Testis (tissue), 3 donors: ENCODE results near the gene EHMT1. TPM values are rescaled to one million over a fixed set of nuclear protein-coding genes. Genes with fewer than 3 reads are reported as not detected.

ENCODE experiments used
- DNase-seq: peaks from one replicate; pipeline ENCODE4 v3.0.0-alpha.2; 2019
- H3K27ac ChIP-seq, 2 donors: fragments of 200-600 bp; sonication (generic); one replicate each; pipeline ENCODE4 v1.5.1; 2019
- H3K27me3 ChIP-seq: fragments of 200-600 bp; sonication (generic); one replicate; pipeline ENCODE4 v1.5.1; 2019
- H3K36me3 ChIP-seq: fragments of 200-600 bp; sonication (generic); one replicate; pipeline ENCODE4 v1.5.1; 2017; ENCODE audit warnings: low read depth; ENCODE audit errors: missing control alignments
- H3K4me1 ChIP-seq: fragments of 200-600 bp; sonication (generic); one replicate; pipeline ENCODE4 v1.5.1; 2019
- H3K4me3 ChIP-seq, 2 donors: fragments of 200-600 bp; sonication (generic); one replicate each; pipeline ENCODE4 v1.5.1; 2017 to 2019
- H3K9me3 ChIP-seq: fragments of 200-600 bp; sonication (generic); one replicate; pipeline ENCODE4 v1.5.1; 2017
- POLR2A ChIP-seq: fragments of 450-650 bp; IDR thresholded peaks from one replicate; pipeline ENCODE4 v1.6.1; 2017; ENCODE audit warnings: antibody characterized with exemption, mild to moderate bottlenecking, moderate library complexity
- WGBS, 2 donors: methylation state at CpG; one replicate each; pipeline ENCODE4 v1.1.5; 2018; 5-methylcytosine and 5-hydroxymethylcytosine counted together
- intact Hi-C: fragments of 100-400 bp; cut with DNase I; formaldehyde crosslinking; loops from one replicate; pipeline ENCODE4 v1.15.1; 2023; ENCODE audit warnings: low total_unique reads
- polyA plus RNA-seq: library from polyadenylated mRNA; stranded (reverse); fragments of 350-450 nt; fragmentation: Illumina TruSeq; extraction: RNeasy Lipid Tissue Mini Kit (QIAGEN cat#74804); gene quantifications from one replicate; pipeline ENCODE4 v1.2.3, GENCODE V29; 2014; ENCODE audit warnings: low read depth, low replicate concordance; ENCODE audit not compliant: insufficient read depth
- total RNA-seq, 2 donors: library from RNA; depleted of rRNA; stranded (reverse); fragments of >200 nt; gene quantifications; one replicate each; pipeline ENCODE4 v1.2.3, GENCODE V29; 2016
- TF ChIP-seq, protein P1 (sequence below), 3 experiments: fragments of 450-650 bp in 2 of 3; fragments of 200-600 bp in 1 of 3; sonication (generic) in 1 of 3; IDR thresholded peaks; one replicate each; pipeline ENCODE4 v1.5.1; 2016 to 2019; ENCODE audit warnings: antibody characterized with exemption in 3 of 3, mild to moderate bottlenecking in 2 of 3, moderate library complexity in 1 of 3

Gene EHMT1
- total and polyA plus RNA-seq, 3 donors from 2014 or later: 116 to 207 (median 193) TPM

DNA sequence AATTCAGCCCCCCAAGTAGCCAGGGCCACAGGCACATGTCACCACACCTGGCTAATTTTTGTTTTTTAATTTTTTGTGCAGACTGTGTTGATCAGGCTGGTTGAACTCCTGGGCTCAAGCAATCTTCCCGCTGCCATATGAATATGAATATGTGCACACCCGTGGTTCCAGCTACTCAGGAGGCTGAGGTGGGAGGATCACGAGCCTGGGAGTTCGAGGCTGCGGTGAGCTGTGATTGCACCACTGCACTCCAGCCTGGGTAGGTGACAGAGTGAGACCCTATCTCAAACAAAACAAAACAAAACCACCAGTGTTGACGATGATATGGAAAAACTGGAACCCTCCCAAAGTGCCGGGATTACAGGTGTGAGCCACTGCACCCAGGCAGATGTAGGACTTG lies 32.0 kb downstream of the EHMT1 start:
- no peak overlapping the region for H3K27ac ChIP-seq
- no peaks in the 10 kb centered on the region for H3K9me3 ChIP-seq
- WGBS, 2 donors: 89 to 91% methylated on average over 7 of the region's 7 CpGs
- no peaks in the 10 kb centered on the region for H3K27me3 ChIP-seq
- H3K4me3 ChIP-seq: no peak overlapping the region
- H3K4me1 ChIP-seq: no peaks in the 10 kb centered on the region
- TF ChIP-seq, protein P1, sequence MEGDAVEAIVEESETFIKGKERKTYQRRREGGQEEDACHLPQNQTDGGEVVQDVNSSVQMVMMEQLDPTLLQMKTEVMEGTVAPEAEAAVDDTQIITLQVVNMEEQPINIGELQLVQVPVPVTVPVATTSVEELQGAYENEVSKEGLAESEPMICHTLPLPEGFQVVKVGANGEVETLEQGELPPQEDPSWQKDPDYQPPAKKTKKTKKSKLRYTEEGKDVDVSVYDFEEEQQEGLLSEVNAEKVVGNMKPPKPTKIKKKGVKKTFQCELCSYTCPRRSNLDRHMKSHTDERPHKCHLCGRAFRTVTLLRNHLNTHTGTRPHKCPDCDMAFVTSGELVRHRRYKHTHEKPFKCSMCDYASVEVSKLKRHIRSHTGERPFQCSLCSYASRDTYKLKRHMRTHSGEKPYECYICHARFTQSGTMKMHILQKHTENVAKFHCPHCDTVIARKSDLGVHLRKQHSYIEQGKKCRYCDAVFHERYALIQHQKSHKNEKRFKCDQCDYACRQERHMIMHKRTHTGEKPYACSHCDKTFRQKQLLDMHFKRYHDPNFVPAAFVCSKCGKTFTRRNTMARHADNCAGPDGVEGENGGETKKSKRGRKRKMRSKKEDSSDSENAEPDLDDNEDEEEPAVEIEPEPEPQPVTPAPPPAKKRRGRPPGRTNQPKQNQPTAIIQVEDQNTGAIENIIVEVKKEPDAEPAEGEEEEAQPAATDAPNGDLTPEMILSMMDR (IDR thresholded peaks at IDR 0.05): no peak
- no peak for TF ChIP-seq POLR2A
- DNase-seq: no peak
- intact Hi-C loops: no loop called here
- H3K36me3 ChIP-seq: no peaks in the 10 kb centered on the region

GRCh38 chr9:137656416-137656815 lies 37.6 kb downstream of the EHMT1 start:
- Histone ChIP-seq H3K9me3 (no peaks in the 10 kb centered on the region), H3K36me3 (no peaks in the 10 kb centered on the region), H3K27me3 (no peaks in the 10 kb centered on the region), H3K27ac (no peak overlapping the region), H3K4me3 (no peak overlapping the region), H3K4me1 (peaks cover 10% of the 10 kb centered on the region)
- 91 to 97% methylated on average over 6 of the region's 6 CpGs for WGBS, 2 donors
- intact Hi-C loops: no loop called here
- no peak for DNase-seq
- no peak for TF ChIP-seq POLR2A

DNA sequence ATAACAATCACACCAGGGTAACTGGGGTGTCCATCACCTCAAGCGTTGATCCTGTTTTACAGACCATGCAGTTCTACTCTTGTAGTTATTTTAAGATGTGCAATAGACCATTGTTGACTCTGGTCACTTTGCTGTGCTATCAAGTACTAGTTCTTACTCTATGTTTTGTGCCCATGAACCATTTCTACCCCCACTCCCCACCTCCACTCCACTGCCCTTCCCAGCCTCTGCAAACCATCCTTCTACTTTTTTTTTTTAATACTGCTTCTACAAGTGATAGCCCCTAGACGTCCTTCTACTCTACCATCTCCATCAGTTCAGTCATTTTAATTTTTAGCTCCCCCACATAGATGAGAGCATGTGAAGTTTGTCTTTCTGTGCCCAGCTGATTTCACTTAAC lies 38.8 kb downstream of the EHMT1 start:
- intact Hi-C loops: no loop called here
- no peaks in the 10 kb centered on the region for H3K36me3 ChIP-seq
- WGBS, 2 donors: 71 to 91% methylated on average over 2 of the region's 2 CpGs
- peaks cover 10% of the 10 kb centered on the region for H3K4me1 ChIP-seq
- no peaks in the 10 kb centered on the region for H3K9me3 ChIP-seq
- H3K27ac ChIP-seq: no peak overlapping the region
- H3K4me3 ChIP-seq: no peak overlapping the region
- no peak for DNase-seq
- H3K27me3 ChIP-seq: no peaks in the 10 kb centered on the region
- TF ChIP-seq POLR2A: no peak
- TF ChIP-seq, protein P1 (IDR thresholded peaks at IDR 0.05): no peak

- Histone ChIP-seq H3K36me3 (no peaks in the 10 kb centered on the region), H3K27ac (no peak overlapping the region), H3K4me1 (peaks cover 10% of the 10 kb centered on the region), H3K4me3 (no peak overlapping the region), H3K27me3 (no peaks in the 10 kb centered on the region), H3K9me3 (no peaks in the 10 kb centered on the region)
- intact Hi-C loops: no loop called here
- DNase-seq: no peak
- TF ChIP-seq POLR2A: no peak
- TF ChIP-seq, protein P1 (IDR thresholded peaks at IDR 0.05): no peak
- WGBS, 2 donors: 83 to 91% methylated on average over 2 of the region's 2 CpGs
These were observed 40.0 kb downstream of the EHMT1 start for GRCh38 chr9:137658781-137659180.

DNA sequence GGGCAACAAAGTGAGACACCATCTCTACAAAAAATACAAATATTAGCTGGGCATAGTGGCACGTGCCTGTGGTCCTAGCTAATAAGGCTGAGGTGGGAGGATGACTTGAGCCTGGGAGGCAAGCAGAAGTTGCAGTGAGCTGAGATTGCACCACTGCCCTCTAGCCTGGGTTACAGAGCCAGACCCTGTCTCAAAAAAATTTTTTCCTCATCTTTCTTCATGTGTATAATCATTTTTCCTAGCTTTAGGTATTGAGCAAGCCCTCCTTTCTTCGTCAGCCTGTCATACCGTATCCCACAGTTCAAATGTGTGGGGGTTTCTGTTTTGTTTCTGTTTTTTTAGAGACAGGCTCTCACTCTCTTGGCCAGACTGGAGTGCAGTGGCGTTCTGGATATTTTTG lies 41.3 kb downstream of the EHMT1 start:
- TF ChIP-seq, protein P1 (IDR thresholded peaks at IDR 0.05): no peak
- TF ChIP-seq POLR2A: no peak
- Histone ChIP-seq H3K4me1 (peaks cover 21% of the 10 kb centered on the region), H3K9me3 (no peaks in the 10 kb centered on the region), H3K36me3 (no peaks in the 10 kb centered on the region), H3K27me3 (no peaks in the 10 kb centered on the region), H3K27ac (no peak overlapping the region), H3K4me3 (no peak overlapping the region)
- 34 to 40% methylated on average over 4 of the region's 4 CpGs for WGBS, 2 donors
- no peak for DNase-seq
- intact Hi-C loops: no loop called here
